ENCODE results near the gene NR2F1.

Gene NR2F1

DNA sequence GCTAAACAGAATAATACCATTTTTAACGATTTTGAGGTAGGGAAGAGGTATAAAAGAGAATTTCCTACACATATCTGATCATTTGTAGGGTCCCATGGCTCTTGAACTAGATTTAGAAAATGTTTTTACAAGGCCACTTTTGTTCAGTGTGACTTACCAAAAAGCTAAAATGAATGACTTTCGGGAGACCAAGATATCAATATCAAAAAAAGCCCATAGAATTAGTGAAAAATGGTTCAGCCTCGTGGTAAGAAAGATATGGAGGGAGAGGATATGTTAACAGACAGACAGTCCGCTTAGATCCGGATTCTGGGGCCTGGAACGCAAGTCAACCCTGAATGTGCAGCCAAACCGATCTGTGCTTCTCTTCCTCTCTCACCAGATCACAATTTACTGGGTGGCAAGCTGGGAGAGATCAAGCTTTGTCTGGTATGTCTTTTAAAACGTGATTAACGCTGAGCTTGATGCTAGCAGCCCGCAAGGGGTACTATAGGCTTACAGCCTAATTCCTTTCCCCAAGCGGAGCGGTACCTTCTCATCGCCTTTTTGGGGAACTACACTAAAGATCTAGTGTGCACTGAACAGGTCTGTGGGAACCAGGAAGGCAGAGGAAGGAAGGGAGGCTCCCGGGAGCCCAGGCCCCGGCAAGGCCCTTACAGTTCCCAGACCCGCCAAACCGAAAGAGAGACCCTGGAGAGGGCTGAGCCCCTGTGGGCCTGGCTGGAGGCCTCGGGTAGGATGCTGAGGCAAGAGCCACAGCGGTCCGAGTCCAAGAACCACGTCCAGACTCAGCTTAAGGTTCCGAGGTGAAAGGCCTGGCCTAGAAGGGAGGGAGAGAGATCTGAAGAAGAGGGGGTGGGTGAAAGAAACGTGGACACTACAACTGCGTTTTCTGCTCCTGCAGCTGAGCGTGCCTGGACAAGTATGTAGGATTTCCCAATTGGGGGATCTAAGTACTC is 4.9 kb upstream of the NR2F1 start:
- DNase-seq (ENCODE audit: low spot score), result no peak

GRCh38 chr5:93578813-93579691 is 4.0 kb upstream of the NR2F1 start:
- DNase-seq (ENCODE audit: low spot score), result no peak

GRCh38 chr5:93579692-93580062 is 3.3 kb upstream of the NR2F1 start:
- no peak for DNase-seq (ENCODE audit: low spot score)

- DNase-seq (ENCODE audit: low spot score), result no peak
These were observed 2.7 kb upstream of the NR2F1 start for GRCh38 chr5:93580063-93580926.

- DNase-seq (ENCODE audit: low spot score), result no peak
These were observed 2.0 kb upstream of the NR2F1 start, which contains the start of gene NR2F1-AS1 for GRCh38 chr5:93580927-93581445. Gene NR2F1-AS1, minus strand, starts transcription at chr5:93581219.

- no peak for DNase-seq (ENCODE audit: low spot score)
These were observed 907 bp upstream of the NR2F1 start for GRCh38 chr5:93582167-93582462.

- no peak for DNase-seq (ENCODE audit: low spot score)
These were observed 381 bp downstream of the NR2F1 start for GRCh38 chr5:93583439-93583767.

DNA sequence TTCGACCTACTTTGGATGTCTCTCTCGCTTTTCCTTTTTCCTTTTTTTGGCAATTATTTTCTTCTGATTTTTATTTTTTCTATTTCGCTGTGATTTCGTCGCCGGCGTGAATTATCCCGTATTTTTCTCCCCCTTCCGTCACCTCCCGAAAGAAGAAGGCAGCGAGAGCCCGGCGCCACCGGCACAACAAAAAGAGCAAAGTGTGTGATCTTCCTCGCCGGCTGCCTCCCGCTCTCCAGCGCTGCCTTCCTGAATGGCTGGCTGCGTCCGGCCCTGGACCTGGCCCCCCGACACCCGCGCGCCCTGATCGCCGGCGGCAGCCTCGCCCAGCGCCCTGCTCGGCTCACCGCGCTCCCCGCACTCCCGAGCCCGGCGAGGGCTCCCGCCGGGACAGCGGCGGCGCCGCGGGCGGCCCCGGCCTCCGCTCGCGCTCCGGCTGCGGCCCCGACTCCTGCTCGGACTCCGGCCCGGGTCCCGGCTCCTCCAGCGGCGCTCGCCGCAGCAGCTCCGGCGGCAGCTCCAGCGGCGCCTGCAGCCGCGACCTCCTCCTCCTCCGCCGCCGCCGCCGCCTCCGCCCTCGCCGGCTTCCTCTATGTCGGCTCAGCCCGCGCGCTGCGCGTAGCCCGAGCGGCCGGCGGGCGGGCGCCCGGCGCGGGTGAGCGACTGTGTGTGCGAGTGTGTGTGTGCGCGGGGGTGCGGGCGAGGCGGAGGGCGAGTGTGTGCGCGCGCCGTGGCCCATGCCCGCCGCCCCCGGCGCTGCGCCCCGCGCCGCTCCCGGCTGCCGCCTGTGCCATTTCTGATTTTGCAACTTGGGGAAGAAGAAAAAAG is 960 bp downstream of the NR2F1 start:
- no peak for DNase-seq (ENCODE audit: low spot score)

GRCh38 chr5:93584596-93585040 is 1.6 kb downstream of the NR2F1 start:
- no peak for DNase-seq (ENCODE audit: low spot score)

DNA sequence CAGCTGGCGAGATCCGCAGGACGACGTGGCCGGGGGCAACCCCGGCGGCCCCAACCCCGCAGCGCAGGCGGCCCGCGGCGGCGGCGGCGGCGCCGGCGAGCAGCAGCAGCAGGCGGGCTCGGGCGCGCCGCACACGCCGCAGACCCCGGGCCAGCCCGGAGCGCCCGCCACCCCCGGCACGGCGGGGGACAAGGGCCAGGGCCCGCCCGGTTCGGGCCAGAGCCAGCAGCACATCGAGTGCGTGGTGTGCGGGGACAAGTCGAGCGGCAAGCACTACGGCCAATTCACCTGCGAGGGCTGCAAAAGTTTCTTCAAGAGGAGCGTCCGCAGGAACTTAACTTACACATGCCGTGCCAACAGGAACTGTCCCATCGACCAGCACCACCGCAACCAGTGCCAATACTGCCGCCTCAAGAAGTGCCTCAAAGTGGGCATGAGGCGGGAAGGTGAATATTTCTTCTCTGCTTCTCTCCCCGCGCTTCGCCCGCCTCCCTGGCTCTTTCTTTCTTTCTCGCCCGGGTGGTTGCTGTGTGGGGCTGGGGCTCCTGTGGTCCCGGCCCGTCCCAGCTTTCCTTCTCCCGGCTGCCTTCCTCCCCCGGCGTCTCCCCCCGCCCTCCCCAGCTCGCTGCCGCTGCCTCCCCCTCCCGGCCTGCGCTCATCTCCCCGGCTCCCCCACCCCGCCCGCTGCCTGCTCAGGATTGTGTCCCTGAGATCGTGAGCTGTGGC is 2.2 kb downstream of the NR2F1 start:
- DNase-seq (ENCODE audit: low spot score), result no peak

DNA sequence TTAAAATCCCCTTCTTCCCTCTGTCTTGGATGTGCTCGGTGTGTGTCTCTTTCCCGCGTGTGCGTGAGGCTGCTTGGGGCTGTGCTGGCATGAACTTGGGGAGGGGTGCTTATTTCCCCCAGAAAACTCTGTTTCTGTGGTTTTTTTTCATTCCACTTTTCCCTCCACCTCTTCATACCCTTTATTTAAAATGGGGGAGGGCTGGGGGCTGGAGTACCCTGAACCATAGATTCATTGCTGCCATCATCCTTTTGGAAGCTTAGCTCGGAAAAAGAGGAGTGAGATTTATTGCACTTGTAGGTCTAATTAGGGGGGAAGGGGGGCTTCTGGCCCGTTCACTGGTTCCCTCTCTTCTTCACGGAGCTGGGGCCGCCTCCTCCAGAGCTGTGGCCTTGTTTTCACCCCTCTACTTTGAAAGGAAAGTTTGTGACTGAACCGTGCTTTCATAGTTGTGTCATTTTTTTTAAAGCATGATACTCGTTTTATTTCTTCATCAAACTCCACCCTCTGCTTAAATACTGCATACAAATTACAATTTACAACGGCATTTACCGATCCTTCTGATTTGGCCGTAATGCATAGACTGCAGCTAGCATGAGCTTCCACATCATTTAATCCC is 2.9 kb downstream of the NR2F1 start:
- DNase-seq (ENCODE audit: low spot score), result no peak

DNA sequence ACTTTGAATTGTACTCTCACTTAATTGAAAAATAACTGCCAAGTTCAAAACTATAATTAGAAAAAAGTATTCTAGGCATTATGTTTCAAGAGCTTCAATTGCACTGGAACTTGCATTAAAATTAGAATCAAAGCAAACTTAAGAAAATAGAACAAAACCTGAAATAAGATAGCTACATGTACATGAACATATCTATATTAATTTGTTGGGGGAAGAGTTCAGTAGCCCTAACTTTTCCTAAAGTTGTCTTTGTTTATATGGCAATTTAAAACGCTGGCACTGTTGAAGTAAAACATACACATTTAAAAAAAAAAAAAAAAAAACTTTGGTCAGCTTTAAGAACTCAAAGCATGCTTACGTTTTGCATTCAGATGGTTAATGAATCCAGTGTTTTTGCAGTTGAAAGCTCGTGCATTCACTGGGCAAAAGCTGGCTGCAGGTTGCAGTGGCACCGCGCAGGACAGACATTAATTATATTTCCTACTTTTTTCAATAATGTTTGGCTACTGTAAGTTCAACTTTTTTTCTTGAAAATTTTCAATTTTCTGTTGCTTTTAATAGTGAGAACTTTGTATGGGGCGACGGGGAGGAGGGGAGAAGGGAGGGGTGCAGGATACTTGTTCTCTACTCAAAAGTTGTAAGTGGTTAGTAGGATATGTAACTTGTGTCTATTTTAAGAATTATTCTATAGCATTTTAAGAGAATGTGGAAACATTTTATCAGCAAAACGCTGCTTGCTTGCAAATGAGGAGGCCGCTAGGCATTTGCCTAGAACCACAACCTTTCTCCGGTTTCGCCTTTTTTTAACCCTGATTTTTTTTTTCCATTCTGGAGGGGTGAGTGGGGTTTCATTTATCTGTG is 3.9 kb downstream of the NR2F1 start:
- no peak for DNase-seq (ENCODE audit: low spot score)

DNA sequence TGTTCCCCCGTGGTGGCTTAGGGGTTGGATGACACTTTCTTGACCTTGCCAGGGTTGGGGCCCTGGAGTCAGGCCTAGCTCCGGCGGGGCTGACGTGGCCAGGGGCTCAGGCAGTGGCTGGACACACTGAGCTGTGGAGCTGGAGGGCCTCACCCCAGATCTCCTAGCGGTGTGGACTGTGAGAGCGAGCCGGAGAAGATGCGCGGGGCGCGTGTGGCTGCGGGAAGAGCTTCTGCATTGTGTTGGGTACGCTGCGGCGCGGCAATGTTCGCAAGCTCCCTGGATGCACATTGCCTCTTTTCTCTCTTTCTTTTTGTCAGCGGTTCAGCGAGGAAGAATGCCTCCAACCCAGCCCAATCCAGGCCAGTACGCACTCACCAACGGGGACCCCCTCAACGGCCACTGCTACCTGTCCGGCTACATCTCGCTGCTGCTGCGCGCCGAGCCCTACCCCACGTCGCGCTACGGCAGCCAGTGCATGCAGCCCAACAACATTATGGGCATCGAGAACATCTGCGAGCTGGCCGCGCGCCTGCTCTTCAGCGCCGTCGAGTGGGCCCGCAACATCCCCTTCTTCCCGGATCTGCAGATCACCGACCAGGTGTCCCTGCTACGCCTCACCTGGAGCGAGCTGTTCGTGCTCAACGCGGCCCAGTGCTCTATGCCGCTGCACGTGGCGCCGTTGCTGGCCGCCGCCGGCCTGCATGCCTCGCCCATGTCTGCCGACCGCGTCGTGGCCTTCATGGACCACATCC is 4.8 kb downstream of the NR2F1 start:
- DNase-seq (ENCODE audit: low spot score), result no peak

- no peak for DNase-seq (ENCODE audit: low spot score)
These were observed 5.5 kb downstream of the NR2F1 start for GRCh38 chr5:93588352-93589151.

GRCh38 chr5:93589152-93589828 is 6.3 kb downstream of the NR2F1 start:
- DNase-seq (ENCODE audit: low spot score), result no peak

DNA sequence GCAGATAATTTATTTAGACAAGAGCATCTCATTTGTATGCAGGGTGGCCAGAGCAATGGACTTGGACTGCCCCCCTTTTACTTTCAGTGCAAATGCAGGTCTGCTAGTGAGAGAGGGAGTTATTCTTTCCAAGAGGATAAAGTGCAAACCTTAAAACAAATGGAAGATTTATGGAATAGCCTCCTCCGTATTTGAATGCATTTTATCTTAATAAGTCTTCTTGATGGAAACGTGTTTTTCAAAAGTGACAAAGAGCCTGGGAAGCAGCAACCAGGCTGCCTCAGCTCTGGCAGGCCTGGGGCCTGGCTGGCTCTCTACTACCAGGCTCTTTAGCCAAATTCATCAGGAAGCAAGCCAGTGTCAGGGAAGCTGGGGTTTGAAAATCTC is 6.8 kb downstream of the NR2F1 start:
- no peak for DNase-seq (ENCODE audit: low spot score)

- no peak for DNase-seq (ENCODE audit: low spot score)
These were observed 7.5 kb downstream of the NR2F1 start for GRCh38 chr5:93590493-93590892.

Data from CD4-positive, alpha-beta T cell treated with Interleukin-2 at 100 ng/mL for 4 hours (primary cell).